GM21576 (cell line): ENCODE results near the gene TMEM123.

ENCODE experiments used
- ATAC-seq: cut with Tn5 transposase; IDR thresholded peaks from one replicate; pipeline ENCODE4 v1.9.1; 2021; ENCODE audit warnings: mild to moderate bottlenecking, moderate library complexity; ENCODE audit not compliant: unreplicated experiment

The TMEM123 gene

GRCh38 chr11:102367364-102367763, 85.2 kb downstream of the TMEM123 start:
- no peak for ATAC-seq

DNA sequence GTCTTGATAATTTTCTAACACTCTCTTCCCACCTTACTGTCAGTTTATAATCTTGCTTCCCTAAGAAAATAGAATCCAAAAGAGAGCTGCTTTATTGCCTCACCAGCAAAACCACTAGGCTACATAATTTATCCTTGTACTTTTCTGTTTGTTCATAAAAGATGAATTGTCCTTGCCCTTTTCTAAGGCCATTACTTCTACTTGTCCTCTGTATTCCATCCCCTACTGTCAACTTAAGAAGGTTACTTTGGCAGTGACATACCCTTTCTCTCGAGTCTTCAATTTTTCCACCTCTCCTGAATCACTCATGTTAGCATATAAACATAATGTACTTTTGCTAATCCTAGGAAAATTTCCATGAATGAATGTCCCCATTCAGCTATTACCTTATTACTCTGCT, 87.6 kb downstream of the TMEM123 start:
- no peak for ATAC-seq

DNA sequence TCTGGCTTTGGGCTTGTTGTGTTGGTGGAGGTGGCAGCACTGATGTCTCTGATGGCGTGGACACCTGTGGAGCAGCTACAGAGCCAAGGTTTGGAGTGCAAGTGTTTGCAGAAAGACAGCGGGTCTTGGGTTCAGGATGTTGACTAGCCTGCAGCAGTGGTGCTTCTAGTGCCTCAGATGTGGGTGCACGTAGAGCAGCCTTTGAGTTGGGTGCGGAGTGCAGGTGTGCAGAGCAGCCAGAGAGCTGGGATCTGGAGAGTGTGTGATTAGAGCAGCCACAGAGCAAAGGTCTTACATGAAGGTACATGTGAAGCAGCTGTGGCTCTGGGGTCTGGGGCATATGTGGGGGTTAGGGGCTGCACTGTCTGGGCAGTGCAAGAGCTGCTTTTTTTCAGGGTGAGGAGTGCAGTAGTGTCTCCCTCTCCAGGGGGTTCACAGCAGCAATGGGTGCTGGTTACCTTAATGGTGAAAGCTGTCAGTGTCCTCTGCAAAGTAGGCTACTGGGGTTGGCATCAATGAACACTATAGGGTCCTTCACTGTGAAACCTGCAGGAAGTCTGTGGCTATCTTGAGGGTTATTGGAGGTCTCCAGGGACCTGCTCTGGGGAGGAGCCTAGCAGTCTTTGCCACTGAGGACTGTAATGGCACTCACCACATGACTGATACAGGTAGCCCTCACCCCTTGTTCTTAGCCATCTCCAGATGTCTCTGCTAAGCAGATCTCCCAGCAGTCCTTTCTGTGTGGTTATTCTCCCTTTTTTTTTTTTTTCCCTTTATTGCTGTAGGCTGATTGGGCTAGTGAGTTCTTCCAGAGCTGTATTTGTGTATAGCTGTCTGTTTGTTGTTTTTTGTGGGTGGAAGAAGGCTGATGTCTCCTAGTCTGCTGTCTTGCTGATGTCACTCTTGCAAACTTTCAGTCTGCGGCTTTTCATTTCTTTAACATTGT, 91.2 kb downstream of the TMEM123 start:
- ATAC-seq, result peak; percentile 98

- ATAC-seq, result no peak
These were observed 91.9 kb downstream of the TMEM123 start for GRCh38 chr11:102360681-102361080.

- ATAC-seq, result no peak
These were observed 93.2 kb downstream of the TMEM123 start for GRCh38 chr11:102359372-102359771.

- no peak for ATAC-seq
These were observed 95.4 kb downstream of the TMEM123 start for GRCh38 chr11:102357116-102357515.

DNA sequence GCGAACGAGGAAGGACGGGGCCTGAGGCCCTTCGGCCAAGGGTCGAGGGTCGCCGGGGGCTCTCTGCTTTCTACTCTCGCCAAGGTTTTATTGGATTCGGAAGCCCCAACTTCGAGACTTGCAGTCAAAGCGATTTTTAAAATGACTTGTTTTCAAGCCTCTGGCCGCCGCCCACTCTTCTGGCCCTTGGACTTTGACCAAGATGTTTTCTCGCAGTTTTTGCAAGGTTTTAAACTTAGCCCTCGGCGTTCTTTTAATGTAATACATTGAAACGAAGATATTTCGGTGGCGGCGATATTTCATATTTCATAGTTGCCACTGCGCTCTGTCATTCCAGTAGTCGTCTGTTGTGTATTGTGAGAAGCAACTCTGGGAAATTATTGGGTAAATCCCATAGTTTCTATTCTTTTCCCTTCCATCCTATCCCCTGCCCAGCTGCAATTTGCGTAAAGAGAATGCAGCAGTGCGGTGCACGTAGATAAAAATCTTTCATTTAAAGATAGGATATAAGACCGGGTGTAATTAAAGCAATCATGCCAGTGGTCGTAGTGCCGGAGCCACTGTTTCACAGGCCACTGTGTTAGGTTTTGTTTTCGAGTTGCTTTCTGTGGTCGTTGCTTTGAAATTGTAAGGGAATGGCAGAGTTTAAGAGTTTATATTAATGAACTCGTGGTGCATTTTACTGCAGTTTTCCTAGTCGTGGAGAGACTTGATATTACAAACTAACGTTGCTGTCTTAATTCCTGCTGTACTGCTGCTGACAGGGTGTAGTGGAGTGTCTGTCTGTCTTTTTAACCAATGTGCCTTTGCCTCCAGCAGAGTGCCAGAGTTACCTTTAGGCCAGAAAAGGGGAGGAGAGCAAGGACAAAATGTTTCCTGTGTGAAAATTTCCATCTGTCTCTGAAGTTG, 104.8 kb downstream of the TMEM123 start:
- ATAC-seq, result peak; percentile 3

- ATAC-seq, result peak; percentile 85
These were observed 105.7 kb downstream of the TMEM123 start, which contains the start of gene BIRC2 for GRCh38 chr11:102346748-102347461. Gene BIRC2, plus strand, starts transcription at chr11:102347214. Its CDS starts 2,641 bp downstream, at chr11:102349855.

GRCh38 chr11:102346456-102346747, 106.2 kb downstream of the TMEM123 start:
- ATAC-seq, result no peak
